Panc1 (cell line): ENCODE data around the gene ZNF608. TPM values are rescaled to one million over a fixed set of nuclear protein-coding genes. Genes with fewer than 3 reads are reported as not detected.

ENCODE experiments used
- ATAC-seq: fragments of 200-7000 bp; cut with Tn5 transposase; 2 replicates; pipeline ENCODE4 v1.9.1; 2020; ENCODE audit warnings: mild to moderate bottlenecking, moderate library complexity
- BruUV-seq: library from RNA; stranded (reverse); fragments of 400-500 nt; replicated peaks from 2 replicates; lab custom pipeline; 2021; lab: Mats Ljungman, UMichigan
- CTCF ChIA-PET: fragments of 300-600 bp; sonication (Branson Sonifier 250); formaldehyde crosslinking; loops from one replicate; lab custom pipeline; 2022; ENCODE audit warnings: antibody characterized with exemption; lab: Charles Lee
- POLR2A ChIA-PET: fragments of 300-600 bp; sonication (Branson Sonifier 250); formaldehyde crosslinking; loops from one replicate; lab custom pipeline; 2022; ENCODE audit warnings: antibody characterized with exemption; lab: Charles Lee
- DNase-seq: peaks from one replicate; pipeline ENCODE4 v3.0.0-alpha.2; 2010; ENCODE audit warnings: low read depth, low spot score
- H3K27ac ChIP-seq: 2 replicates; pipeline ENCODE4 v1.5.1; 2011; ENCODE audit warnings: mild to moderate bottlenecking, low read length, inconsistent platforms
- H3K27me3 ChIP-seq: fragments of 200-500 bp; sonication (Bioruptor generic); 2 replicates; pipeline ENCODE4 v1.6.0; 2014; ENCODE audit warnings: low read length, inconsistent platforms; ENCODE audit not compliant: control insufficient read depth, insufficient read depth
- H3K36me3 ChIP-seq: fragments of 200-500 bp; sonication (Bioruptor generic); 2 replicates; pipeline ENCODE4 v1.5.1; 2014; ENCODE audit warnings: inconsistent platforms, mild to moderate bottlenecking, low read length, moderate library complexity; ENCODE audit not compliant: control insufficient read depth, insufficient read depth
- H3K4me1 ChIP-seq: 2 replicates; pipeline ENCODE4 v1.5.1; 2011; ENCODE audit warnings: inconsistent platforms, mild to moderate bottlenecking, low read length, moderate library complexity; ENCODE audit not compliant: control insufficient read depth, insufficient read depth
- H3K4me3 ChIP-seq, 2 experiments: 2 replicates each; pipeline ENCODE4 v1.5.1; 2011 to 2012; ENCODE audit warnings: low read depth in 2 of 2, low read length in 2 of 2, mild to moderate bottlenecking in 2 of 2, inconsistent platforms in 1 of 2, moderate library complexity in 1 of 2
- H3K9me3 ChIP-seq: fragments of 200-500 bp; sonication (Bioruptor generic); 2 replicates; pipeline ENCODE4 v1.5.1; 2014; ENCODE audit warnings: low read depth, mild to moderate bottlenecking, inconsistent platforms, low read length, moderate library complexity; ENCODE audit not compliant: control insufficient read depth, insufficient read depth
- CTCF ChIP-seq: fragments of 450-650 bp; IDR thresholded peaks from 2 replicates; pipeline ENCODE4 v1.5.1; 2017; ENCODE audit warnings: mild to moderate bottlenecking
- POLR2AphosphoS5 ChIP-seq: IDR thresholded peaks from 2 replicates; pipeline ENCODE4 v1.6.1; 2012; ENCODE audit warnings: mild to moderate bottlenecking, low read depth, low read length, moderate library complexity
- REST ChIP-seq, 2 experiments: IDR thresholded peaks; 2 replicates each; pipeline ENCODE4 v1.6.1; 2011 to 2012; ENCODE audit warnings: low read depth in 2 of 2, control low read depth in 1 of 2, low read length in 1 of 2, mild to moderate bottlenecking in 1 of 2, moderate library complexity in 1 of 2; ENCODE audit not compliant: insufficient read depth in 1 of 2
- SIN3A ChIP-seq: IDR thresholded peaks from 2 replicates; pipeline ENCODE4 v1.6.1; 2012; ENCODE audit warnings: low read depth, mild to moderate bottlenecking, low read length, moderate library complexity, borderline replicate concordance; ENCODE audit not compliant: insufficient read depth
- TCF7L2 ChIP-seq: IDR thresholded peaks from 2 replicates; pipeline ENCODE4 v1.6.1; 2011; ENCODE audit warnings: mild to moderate bottlenecking, low read depth, low read length, inconsistent platforms
- in situ Hi-C: cut with HindIII; loops from 2 replicates; pipeline ENCODE4 v1.10.0; 2016; ENCODE audit warnings: low sequenced_read_pairs, low pct_unique_long_range_greater_than_20kb
- intact Hi-C: fragments of 100-400 bp; cut with micrococcal nuclease; formaldehyde crosslinking; loops from one replicate; pipeline ENCODE4 v1.10.0; 2022; ENCODE audit not compliant: unreplicated experiment
- total RNA-seq: library from RNA; stranded (reverse); gene quantifications from one replicate; pipeline ENCODE4 v1.2.1, GENCODE V29; 2021; ENCODE audit not compliant: unreplicated experiment

Gene ZNF608
- total RNA-seq, 1 experiment from 2014 or later: 37.5 TPM

DNA sequence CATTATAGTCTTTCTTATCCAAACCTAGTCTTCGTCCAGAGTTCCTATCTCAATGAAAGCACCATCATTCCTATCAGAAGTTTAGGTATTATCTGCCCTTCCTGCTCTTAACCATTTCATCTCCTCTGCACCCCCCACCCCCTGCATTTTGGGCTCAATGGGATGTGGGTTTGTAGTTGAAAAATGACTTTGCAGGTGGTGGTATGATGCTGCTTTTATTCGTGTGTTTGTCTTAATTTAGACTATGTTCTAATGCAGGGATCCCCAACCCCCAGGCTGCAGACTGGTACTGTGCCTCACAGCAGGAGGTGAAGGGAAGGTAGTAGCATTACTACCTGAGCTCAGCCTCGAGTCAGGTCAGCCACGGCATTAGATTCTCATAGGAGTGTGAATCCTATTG lies 49.4 kb upstream of the ZNF608 start:
- ChIA-PET CTCF (no interaction called here), POLR2A (interaction anchor here (0.7 kb wide), 1 partner anchor 201 kb away, joined by 3 read pairs; no protein-coding TSS in a partner anchor)
- Histone ChIP-seq H3K36me3 (no peaks in the 10 kb centered on the region), H3K9me3 (no peaks in the 10 kb centered on the region), H3K4me1 (no peaks in the 10 kb centered on the region; the same call in 1 of the 2 replicates), H3K27me3 (no peaks in the 10 kb centered on the region), H3K4me3 (no peak overlapping the region), H3K27ac (no peak overlapping the region)
- TF ChIP-seq POLR2AphosphoS5 (no peak), CTCF (no peak)
- no TSS peak for BruUV-seq
- no peak for ATAC-seq
- in situ Hi-C loops (no loop called here), intact Hi-C loops (no loop called here)
- DNase-seq: no peak

GRCh38 chr5:124790895-124791732 lies 44.7 kb upstream of the ZNF608 start:
- H3K4me1 ChIP-seq: no peaks in the 10 kb centered on the region; the same call in 1 of the 2 replicates
- no peak overlapping the region for H3K4me3 ChIP-seq
- no peaks in the 10 kb centered on the region for H3K36me3 ChIP-seq
- ATAC-seq: no peak
- peak overlapping the region; percentile 60; the same call in 1 of the 2 replicates for H3K27ac ChIP-seq
- TF ChIP-seq REST (IDR thresholded peaks at IDR 0.05; ENCODE audit: insufficient read depth in 1 of 2, low read depth in 2 of 2, low read length in 1 of 2) (no peak), CTCF (no peak), POLR2AphosphoS5 (no peak), SIN3A (no peak), TCF7L2 (no peak)
- no peaks in the 10 kb centered on the region for H3K9me3 ChIP-seq
- ChIA-PET CTCF (no interaction called here), POLR2A (no interaction called here)
- no peak for DNase-seq
- H3K27me3 ChIP-seq: no peaks in the 10 kb centered on the region
- in situ Hi-C loops (no loop called here), intact Hi-C loops (no loop called here)
- no TSS peak for BruUV-seq
